Transverse colon (tissue), 4 donors: ENCODE measurements around the gene ABHD6. TPM values are rescaled to one million over a fixed set of nuclear protein-coding genes. Genes with fewer than 3 reads are reported as not detected.

Experiments used
- DNase-seq: peaks from one replicate; pipeline ENCODE4 v3.0.0-alpha.2; 2019
- H3K27ac ChIP-seq, 4 donors: fragments of 200-600 bp; sonication (generic); 2 replicates each; pipeline ENCODE4 v1.5.1; 2016 to 2018; ENCODE audit warnings: inconsistent platforms in 4 of 4
- H3K27me3 ChIP-seq: fragments of 200-600 bp; sonication (generic); 2 replicates; pipeline ENCODE4 v1.5.1; 2017; ENCODE audit warnings: inconsistent platforms
- H3K36me3 ChIP-seq, 4 donors: fragments of 200-600 bp; sonication (generic); 2 replicates each; pipeline ENCODE4 v1.5.1; 2017 to 2019; ENCODE audit warnings: inconsistent platforms in 4 of 4
- H3K4me1 ChIP-seq, 4 donors: fragments of 200-600 bp; sonication (generic); 2 replicates each; pipeline ENCODE4 v1.5.1; 2017 to 2020; ENCODE audit warnings: inconsistent platforms in 4 of 4
- H3K4me3 ChIP-seq, 4 donors: fragments of 200-600 bp; sonication (generic); 1 replicate in 1 of 4; 2 replicates in 3 of 4; pipeline versions ENCODE4 v1.5.1 to v1.6.1; 2017 to 2019; ENCODE audit warnings: inconsistent platforms in 4 of 4
- H3K9me3 ChIP-seq, 2 donors: fragments of 200-600 bp; sonication (generic); 2 replicates each; pipeline ENCODE4 v1.5.1; 2017 to 2019; ENCODE audit warnings: inconsistent platforms in 2 of 2
- CTCF ChIP-seq, 5 experiments: fragments of 200-600 bp in 3 of 5; fragments of 450-650 bp in 2 of 5; sonication (generic) in 3 of 5; IDR thresholded peaks; 1 replicate in 2 of 5; 2 replicates in 3 of 5; pipeline ENCODE4 v1.5.1; 2016 to 2017; ENCODE audit warnings: antibody characterized with exemption in 5 of 5, inconsistent platforms in 3 of 5, mild to moderate bottlenecking in 2 of 5, moderate library complexity in 1 of 5
- EP300 ChIP-seq: sonication (generic); formaldehyde crosslinking; IDR thresholded peaks from one replicate; pipeline ENCODE4 v1.6.1; 2017; ENCODE audit warnings: antibody characterized with exemption, low read depth
- POLR2A ChIP-seq: fragments of 450-650 bp; IDR thresholded peaks from one replicate; pipeline ENCODE4 v1.6.1; 2016; ENCODE audit warnings: antibody characterized with exemption, mild to moderate bottlenecking, moderate library complexity
- POLR2AphosphoS5 ChIP-seq, 3 donors: sonication (generic); formaldehyde crosslinking; IDR thresholded peaks; one replicate each; pipeline ENCODE4 v1.6.1; 2016; ENCODE audit warnings: antibody characterized with exemption in 3 of 3
- WGBS, 2 donors: methylation state at CpG; one replicate each; pipeline ENCODE4 v1.1.5; 2018; ENCODE audit warnings: low coverage in 1 of 2; 5-methylcytosine and 5-hydroxymethylcytosine counted together
- in situ Hi-C, 4 donors: fragments of 200-750 bp; cut with MboI; loops; one replicate each; pipeline versions ENCODE4 v1.15.0 to v1.15.1; 2017; ENCODE audit warnings: low sequenced_read_pairs in 3 of 4, low pct_ligation_motif_present in 1 of 4, low pct_unique_long_range_greater_than_20kb in 1 of 4
- intact Hi-C: fragments of 100-400 bp; cut with DNase I; formaldehyde crosslinking; loops from one replicate; pipeline ENCODE4 v1.15.1; 2023; ENCODE audit warnings: low total_unique reads
- total RNA-seq, 4 donors: library from RNA; depleted of rRNA; stranded (reverse); fragments of >200 nt; gene quantifications; one replicate each; pipeline ENCODE4 v1.1.0, GENCODE V29; 2016

ABHD6 gene
- total RNA-seq, 4 donors from 2014 or later, result 5.2 to 68.1 (median 32.0) TPM

DNA sequence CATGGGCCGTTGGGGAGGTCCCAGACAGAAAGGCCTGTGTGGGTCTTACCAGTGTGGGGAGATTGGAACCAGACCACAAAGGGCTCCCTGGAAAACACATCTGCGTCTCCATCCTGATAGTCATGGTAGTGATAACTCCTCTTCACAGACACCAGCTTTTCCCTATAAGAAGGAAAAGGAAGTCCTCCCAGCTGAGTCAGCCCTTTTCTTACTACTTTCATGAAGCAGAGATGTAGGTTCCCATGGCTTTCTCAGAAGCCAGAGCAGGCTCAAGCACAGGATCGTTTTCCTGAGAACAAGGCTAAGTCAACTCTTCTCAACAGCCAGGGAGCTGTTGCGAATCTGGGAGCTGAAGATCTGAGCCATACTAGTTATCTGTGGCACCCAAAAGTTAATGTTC lies 32.9 kb upstream of the ABHD6 start:
- Histone ChIP-seq H3K36me3 (no peaks in the 10 kb centered on the region), H3K4me3 (no peak overlapping the region), H3K27me3 (no peaks in the 10 kb centered on the region), H3K27ac (no peak overlapping the region), H3K4me1 (peaks cover 0 to 5% (median 0%) of the 10 kb centered on the region in 4 donors), H3K9me3 (no peaks in the 10 kb centered on the region)
- DNase-seq, result no peak
- in situ Hi-C loops (no loop called here), intact Hi-C loops (no loop called here)
- no peak for TF ChIP-seq EP300
- TF ChIP-seq POLR2AphosphoS5 (IDR thresholded peaks at IDR 0.05), result no peak
- no peak for TF ChIP-seq CTCF (IDR thresholded peaks at IDR 0.05)
- TF ChIP-seq POLR2A, result no peak
- 86% methylated on average over 4 of the region's 4 CpGs; no CpG with 5 or more reads in 1 of the 2 donors for WGBS, 2 donors

- Histone ChIP-seq H3K9me3 (no peaks in the 10 kb centered on the region), H3K4me1 (peaks cover 0 to 2% (median 0%) of the 10 kb centered on the region in 4 donors), H3K4me3 (no peak overlapping the region), H3K36me3 (no peaks in the 10 kb centered on the region), H3K27me3 (no peaks in the 10 kb centered on the region), H3K27ac (no peak overlapping the region)
- intact Hi-C loops (no loop called here), in situ Hi-C loops (no loop called here)
- TF ChIP-seq CTCF (IDR thresholded peaks at IDR 0.05) (no peak), EP300 (no peak), POLR2AphosphoS5 (IDR thresholded peaks at IDR 0.05) (no peak), POLR2A (no peak)
- 58 to 71% methylated on average over 2 to 4 of the region's 4 CpGs for whole genome bisulfite sequencing, 2 donors
- no peak for DNase-seq
These were observed 31.6 kb upstream of the ABHD6 start for GRCh38 chr3:58205981-58206380.

DNA sequence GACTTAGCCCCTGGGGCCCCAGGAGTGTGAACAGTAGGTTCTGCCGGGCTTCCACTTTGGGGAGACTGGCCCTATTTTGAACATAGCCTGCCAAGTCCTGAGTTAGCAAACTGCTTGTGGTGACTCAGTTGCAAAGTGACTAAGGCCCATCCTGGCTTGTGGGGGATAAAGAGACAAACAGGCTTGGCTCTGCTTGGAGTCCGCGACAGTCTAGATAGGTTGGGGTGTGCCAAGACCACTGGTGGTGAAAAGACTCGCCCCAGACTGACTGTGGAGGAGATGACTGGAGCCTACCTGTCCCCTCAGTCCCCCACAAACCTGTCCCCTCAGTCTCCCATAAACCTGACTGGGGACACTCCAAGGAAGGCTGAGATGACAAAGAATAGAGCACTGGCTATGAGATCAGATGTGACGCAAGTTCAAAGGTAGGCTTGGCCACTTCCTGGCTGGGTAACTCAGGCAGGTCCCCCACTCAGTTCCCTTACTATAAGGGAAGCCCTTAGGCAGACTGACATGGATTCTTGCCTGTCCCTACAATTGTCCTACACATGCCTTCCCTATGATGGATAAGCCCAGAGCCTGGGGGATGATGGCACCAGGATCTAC lies 31.1 kb upstream of the ABHD6 start:
- intact Hi-C loops, result no loop called here
- Histone ChIP-seq H3K9me3 (no peaks in the 10 kb centered on the region), H3K27ac (no peak overlapping the region), H3K27me3 (no peaks in the 10 kb centered on the region), H3K4me1 (no peaks in the 10 kb centered on the region), H3K36me3 (no peaks in the 10 kb centered on the region), H3K4me3 (no peak overlapping the region)
- in situ Hi-C loops, result no loop called here
- TF ChIP-seq CTCF (IDR thresholded peaks at IDR 0.05) (no peak), EP300 (no peak), POLR2A (no peak), POLR2AphosphoS5 (IDR thresholded peaks at IDR 0.05) (no peak)
- DNase-seq, result no peak
- WGBS, 2 donors, result 66 to 91% methylated on average over 3 to 5 of the region's 5 CpGs

DNA sequence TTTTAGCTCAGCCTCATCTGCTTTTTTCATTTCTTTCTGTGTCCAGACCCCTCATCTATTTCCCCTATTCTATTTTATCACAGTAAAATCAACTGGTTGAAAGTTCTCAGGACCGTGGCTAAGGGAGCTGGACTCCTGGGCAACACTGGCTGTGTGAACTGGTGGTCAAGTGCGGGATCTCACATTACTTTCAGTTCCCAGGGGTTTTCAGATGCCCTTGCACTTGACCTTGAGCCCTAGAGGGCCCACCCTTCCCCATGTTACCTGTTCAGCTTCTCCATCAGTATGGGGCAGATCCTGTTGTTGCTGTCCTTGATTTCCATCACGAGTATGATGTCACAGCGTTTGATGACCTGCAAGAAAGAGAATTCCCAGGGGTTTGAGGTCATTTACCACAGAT lies 29.6 kb upstream of the ABHD6 start:
- no peak for DNase-seq
- TF ChIP-seq EP300, result no peak
- TF ChIP-seq CTCF (IDR thresholded peaks at IDR 0.05), result no peak
- TF ChIP-seq POLR2A, result no peak
- no peak for TF ChIP-seq POLR2AphosphoS5 (IDR thresholded peaks at IDR 0.05)
- 60 to 87% methylated on average over 1 to 4 of the region's 4 CpGs for WGBS, 2 donors
- Histone ChIP-seq H3K27ac (no peak overlapping the region), H3K4me3 (no peak overlapping the region), H3K4me1 (no peaks in the 10 kb centered on the region), H3K27me3 (no peaks in the 10 kb centered on the region), H3K36me3 (no peaks in the 10 kb centered on the region), H3K9me3 (no peaks in the 10 kb centered on the region)
- intact Hi-C loops, result no loop called here
- in situ Hi-C loops, result no loop called here
